ENCODE measurements around the gene ASB13.

The ASB13 gene

DNA sequence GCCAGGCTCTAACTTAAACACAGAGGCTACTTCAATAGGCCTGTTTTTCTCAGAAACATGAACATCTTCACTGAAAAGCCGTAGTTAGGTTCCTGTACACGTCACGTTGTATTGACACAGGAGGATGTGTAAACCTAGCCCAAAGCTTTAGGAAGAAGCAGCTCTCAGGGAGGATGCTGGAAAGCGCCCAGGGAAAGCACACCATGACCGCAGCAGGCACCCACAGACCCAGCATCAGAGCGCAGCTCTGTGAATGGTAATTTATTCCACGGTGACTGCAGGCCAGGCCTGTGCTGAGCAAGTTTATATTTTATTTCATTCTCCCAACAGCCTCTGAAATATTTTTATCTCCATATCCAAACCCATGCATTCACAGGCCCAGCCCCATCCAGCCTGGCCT, 51.1 kb downstream of the ASB13 start:
- no peak for DNase-seq
- in situ Hi-C loops (cut with MboI; ENCODE audit: low pct_unique_long_range_greater_than_20kb, low sequenced_read_pairs) = loop anchor here (25.0 kb wide), 1 partner anchor 778 kb away; the partner anchor contains the start of gene AKR1E2

- in situ Hi-C loops (cut with MboI; ENCODE audit: low pct_unique_long_range_greater_than_20kb, low sequenced_read_pairs) = loop anchor here (25.0 kb wide), 1 partner anchor 777 kb away; the partner anchor contains the start of gene AKR1E2
- DNase-seq = no peak
Measured at GRCh38 chr10:5614155-5614721, 52.2 kb downstream of the ASB13 start.

DNA sequence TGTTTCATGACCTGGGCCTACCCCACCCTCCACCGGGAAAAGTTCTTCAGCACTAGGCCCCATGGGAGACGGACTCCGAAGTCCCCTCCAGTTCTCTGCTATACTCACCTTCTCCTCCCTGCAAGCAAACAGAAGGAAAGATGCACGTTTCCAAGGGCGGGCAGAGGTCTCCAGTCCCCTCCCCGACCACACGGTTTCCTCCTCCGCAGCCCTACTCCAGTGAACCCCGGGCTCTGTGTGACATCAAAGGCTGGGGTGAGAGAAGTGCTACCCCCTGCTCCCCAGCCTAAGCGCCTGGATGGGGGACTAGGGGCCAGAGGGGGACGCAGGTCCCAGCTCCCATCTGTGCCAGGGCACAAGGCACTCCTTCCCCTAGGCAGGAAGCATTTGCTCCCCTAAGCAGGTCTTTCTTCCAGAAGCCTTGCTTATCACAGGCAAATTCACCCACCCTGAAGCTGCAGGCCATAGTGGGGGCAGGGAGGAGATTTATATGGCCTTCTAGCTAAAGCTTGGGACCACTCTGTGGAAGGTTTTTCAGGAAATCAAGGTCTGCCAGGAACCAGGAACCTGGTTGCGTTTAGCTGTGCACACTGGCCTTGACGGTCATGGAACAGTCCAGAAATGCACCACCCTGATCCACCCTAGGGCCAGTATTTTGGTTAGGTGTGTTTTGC, 52.8 kb downstream of the ASB13 start:
- in situ Hi-C loops (cut with MboI; ENCODE audit: low pct_unique_long_range_greater_than_20kb, low sequenced_read_pairs) = loop anchor here (25.0 kb wide), 1 partner anchor 776 kb away; the partner anchor contains the start of gene AKR1E2

GRCh38 chr10:5611899-5612680, 54.3 kb downstream of the ASB13 start:
- in situ Hi-C loops (cut with MboI; ENCODE audit: low pct_unique_long_range_greater_than_20kb, low sequenced_read_pairs) = loop anchor here (25.0 kb wide), 1 partner anchor 775 kb away; the partner anchor contains the start of gene AKR1E2
- DNase-seq = no peak

More for the DNA sequence above, 52.8 kb downstream of the ASB13 start:
- no peak for DNase-seq

- no peak for DNase-seq
- in situ Hi-C loops (cut with MboI; ENCODE audit: low pct_unique_long_range_greater_than_20kb, low sequenced_read_pairs) = loop anchor here (25.0 kb wide), 1 partner anchor 773 kb away; the partner anchor contains the start of gene AKR1E2
Measured at GRCh38 chr10:5609952-5610616, 56.3 kb downstream of the ASB13 start.

- DNase-seq = no peak
- in situ Hi-C loops (cut with MboI; ENCODE audit: low pct_unique_long_range_greater_than_20kb, low sequenced_read_pairs) = loop anchor here (25.0 kb wide), 1 partner anchor 771 kb away; the partner anchor contains the start of gene AKR1E2
Measured at GRCh38 chr10:5608608-5609220, 57.7 kb downstream of the ASB13 start.

- in situ Hi-C loops (cut with MboI; ENCODE audit: low pct_unique_long_range_greater_than_20kb, low sequenced_read_pairs) = loop anchor here (25.0 kb wide), 1 partner anchor 770 kb away; the partner anchor contains the start of gene AKR1E2
- DNase-seq = no peak
Measured at GRCh38 chr10:5607594-5607993, 58.8 kb downstream of the ASB13 start.

- in situ Hi-C loops (cut with MboI; ENCODE audit: low pct_unique_long_range_greater_than_20kb, low sequenced_read_pairs) = loop anchor here (25.0 kb wide), 1 partner anchor 770 kb away; the partner anchor contains the start of gene AKR1E2
- DNase-seq = no peak
Measured at GRCh38 chr10:5606864-5607263, 59.5 kb downstream of the ASB13 start.

DNA sequence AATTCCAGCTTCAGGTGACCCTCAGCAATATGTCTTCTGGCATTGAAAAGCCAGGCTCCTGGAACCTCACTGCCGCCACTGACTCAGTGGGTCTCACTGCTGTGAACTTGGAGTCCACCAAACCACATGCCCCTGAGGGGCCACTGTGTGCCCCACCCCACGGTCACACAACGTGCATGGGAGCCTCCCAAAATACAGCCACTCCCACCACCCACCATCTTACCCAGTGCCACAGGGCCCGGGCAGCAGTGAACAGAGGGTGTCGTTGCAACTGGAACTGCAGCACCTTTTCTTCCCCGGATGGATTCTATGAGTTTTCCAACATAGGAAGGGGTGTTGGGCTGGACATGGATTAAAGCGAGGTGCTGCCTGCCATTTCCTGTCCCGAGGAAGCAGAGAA, 60.1 kb downstream of the ASB13 start:
- no peak for DNase-seq
- in situ Hi-C loops (cut with MboI; ENCODE audit: low pct_unique_long_range_greater_than_20kb, low sequenced_read_pairs) = loop anchor here (25.0 kb wide), 1 partner anchor 769 kb away; the partner anchor contains the start of gene AKR1E2

- in situ Hi-C loops (cut with MboI; ENCODE audit: low pct_unique_long_range_greater_than_20kb, low sequenced_read_pairs) = loop anchor here (25.0 kb wide), 1 partner anchor 768 kb away; the partner anchor contains the start of gene AKR1E2
- no peak for DNase-seq
Measured at GRCh38 chr10:5604961-5605360, 61.4 kb downstream of the ASB13 start.

DNA sequence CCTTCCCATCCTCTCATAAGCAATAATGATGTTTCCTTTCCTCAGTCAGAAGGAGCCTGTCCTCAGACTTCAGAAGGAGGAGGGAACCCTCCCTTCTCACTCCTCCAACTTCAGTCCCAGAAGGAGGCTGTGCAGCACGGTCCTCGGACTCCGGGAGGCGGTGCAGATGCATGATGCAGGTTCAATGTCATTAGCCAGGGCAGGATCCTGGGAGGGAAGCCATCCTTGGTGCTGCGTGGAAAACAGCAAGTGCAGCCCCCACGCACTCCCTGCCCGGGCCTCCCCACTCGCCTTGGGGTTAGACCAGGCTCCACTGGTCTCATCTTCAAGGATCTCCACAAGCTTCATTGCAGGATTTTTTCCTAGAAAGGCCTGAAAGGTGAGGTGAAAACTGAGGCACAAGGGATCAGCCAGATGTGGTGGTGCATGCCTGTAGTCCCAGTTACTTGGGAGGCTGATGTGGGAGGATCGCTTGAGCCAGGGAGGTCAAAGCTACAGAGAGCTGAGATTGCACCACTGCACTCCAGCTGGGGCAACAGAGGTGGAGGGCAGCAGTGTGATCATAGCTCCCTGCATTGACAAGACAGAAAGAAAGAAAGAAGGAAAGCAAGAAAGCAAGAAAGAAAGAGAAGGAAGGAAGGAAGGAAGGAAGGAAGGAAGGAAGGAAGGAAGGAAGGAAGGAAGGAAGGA, 62.0 kb downstream of the ASB13 start:
- DNase-seq = no peak
- in situ Hi-C loops (cut with MboI; ENCODE audit: low pct_unique_long_range_greater_than_20kb, low sequenced_read_pairs) = loop anchor here (25.0 kb wide), 1 partner anchor 767 kb away; the partner anchor contains the start of gene AKR1E2

DNA sequence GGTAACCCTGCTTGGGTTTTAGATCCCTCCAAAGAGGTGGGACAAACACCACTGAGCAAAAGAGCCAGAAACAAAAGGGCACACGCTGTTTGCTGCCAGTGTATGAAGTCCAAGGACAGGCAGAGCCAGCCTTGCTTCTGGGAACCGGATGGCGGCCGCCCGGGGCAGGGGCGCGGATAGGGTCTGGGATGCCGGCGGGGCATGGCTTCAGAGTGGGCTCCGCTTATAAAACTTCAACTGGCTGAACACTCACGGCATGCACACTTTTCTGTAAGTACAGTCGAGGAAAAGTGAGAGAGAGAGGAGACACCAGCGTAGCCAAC, 62.6 kb downstream of the ASB13 start:
- in situ Hi-C loops (cut with MboI; ENCODE audit: low pct_unique_long_range_greater_than_20kb, low sequenced_read_pairs) = loop anchor here (25.0 kb wide), 1 partner anchor 767 kb away; the partner anchor contains the start of gene AKR1E2
- no peak for DNase-seq

DNA sequence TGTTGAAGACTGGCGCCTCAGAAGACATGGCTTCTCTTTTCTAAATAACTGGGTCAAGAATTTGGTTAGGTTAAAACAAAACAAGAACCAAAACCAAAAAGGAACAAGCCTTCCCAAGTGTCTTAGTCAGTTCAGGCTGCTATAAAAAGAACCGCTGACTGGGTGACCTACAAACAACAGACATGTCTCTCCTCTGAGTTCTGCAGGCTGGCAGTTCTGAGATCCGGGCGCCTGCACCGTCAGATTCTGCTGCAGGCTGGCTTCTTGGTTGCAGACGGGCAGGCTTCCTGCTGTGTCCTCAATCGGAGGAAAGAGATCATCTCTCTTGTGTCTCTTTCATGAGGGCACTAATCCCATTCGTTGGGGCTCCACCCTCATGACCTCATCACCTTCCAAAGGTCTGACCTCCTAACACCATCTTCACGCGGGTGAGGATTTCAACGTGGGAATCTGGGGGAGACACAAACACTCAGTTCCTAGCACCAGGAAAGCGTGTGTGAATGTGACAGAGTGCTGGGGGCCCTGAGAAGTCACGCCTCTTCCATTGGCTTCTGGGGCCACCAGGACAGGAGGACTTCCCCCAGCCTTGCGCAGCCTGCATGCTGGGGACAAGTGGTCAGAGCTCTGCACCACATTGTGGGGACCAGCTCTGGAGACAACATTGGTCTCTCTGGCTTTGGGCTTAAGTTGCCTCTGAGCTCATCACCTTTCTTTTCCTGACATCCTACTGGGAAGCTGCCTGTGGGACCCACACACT, 63.1 kb downstream of the ASB13 start:
- no peak for DNase-seq
- in situ Hi-C loops (cut with MboI; ENCODE audit: low pct_unique_long_range_greater_than_20kb, low sequenced_read_pairs) = loop anchor here (25.0 kb wide), 1 partner anchor 766 kb away; the partner anchor contains the start of gene AKR1E2

GRCh38 chr10:5601826-5602495, 64.4 kb downstream of the ASB13 start:
- in situ Hi-C loops (cut with MboI; ENCODE audit: low pct_unique_long_range_greater_than_20kb, low sequenced_read_pairs) = loop anchor here (25.0 kb wide), 1 partner anchor 765 kb away; the partner anchor contains the start of gene AKR1E2
- DNase-seq = peak; percentile 13

DNA sequence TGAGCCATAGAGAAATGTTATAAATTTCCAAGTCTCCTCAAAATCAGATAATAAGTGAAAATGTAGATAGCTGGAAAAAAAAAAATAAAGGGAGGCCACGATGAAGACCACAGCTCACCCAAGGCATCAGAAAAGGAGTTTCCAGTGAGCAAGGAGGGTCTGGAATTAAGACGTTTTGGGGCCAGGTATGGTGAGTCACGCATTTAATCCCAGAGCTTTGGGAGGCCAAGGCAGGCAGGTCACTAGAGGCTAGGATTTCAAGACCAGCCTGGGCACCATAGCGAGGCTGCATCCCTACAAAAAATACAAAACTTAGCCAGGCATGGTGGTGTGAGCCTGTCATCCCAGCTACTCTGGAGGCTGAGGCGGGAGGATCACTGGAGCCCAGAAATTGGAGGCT, 65.5 kb downstream of the ASB13 start:
- DNase-seq = no peak
- in situ Hi-C loops (cut with MboI; ENCODE audit: low pct_unique_long_range_greater_than_20kb, low sequenced_read_pairs) = loop anchor here (25.0 kb wide), 1 partner anchor 764 kb away; the partner anchor contains the start of gene AKR1E2

Measured in KBM-7 (cell line).